ENCODE results near the gene ZNF141.
"Not testable (repeated sequence)": the region's sequence is repeated elsewhere in the genome, so short reads cannot be mapped to it uniquely, and the experiment has no call there.

Gene ZNF141

DNA sequence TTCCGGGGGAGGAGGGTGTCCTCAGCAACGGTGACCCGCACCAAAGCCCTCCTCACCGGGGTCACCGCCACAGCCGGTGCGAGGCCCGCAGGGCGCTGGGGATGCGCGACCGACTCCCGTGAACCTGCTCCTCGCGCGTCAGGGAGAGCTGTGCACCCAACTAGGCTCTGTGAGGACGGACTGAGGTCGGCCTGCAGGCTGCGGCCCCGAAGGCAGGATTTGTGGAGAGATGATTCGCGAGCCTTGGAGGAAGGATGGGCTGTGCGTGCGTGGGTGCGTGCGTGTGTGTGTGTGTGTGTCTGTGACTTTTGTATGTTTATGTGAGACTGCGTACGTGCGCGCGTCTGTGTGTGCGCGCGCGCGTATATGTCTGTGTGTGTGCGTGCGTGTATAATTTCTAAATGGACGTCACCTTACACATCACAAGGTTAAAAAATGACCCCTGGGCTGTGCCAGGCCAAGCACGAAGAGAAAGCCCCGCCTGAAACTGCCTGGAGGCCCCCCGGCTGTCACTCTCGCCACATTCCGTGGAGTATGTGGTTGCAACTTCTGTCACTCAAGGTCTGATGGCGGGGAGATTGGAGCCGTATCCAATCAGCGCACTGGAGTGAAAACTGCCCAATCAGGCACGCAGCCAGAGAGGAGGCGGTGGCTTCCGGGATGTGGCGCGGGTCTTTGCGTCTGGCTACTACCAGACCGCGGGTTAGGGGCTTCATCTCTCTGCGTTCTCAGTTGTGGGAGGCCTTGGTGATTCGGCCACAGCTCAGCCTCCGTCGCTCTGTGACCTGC, at the start of gene ZNF141:
ZNF141 (plus strand) TSS at position 672 of the 789 bp plus-strand sequence. CDS start 170 bp downstream, outside the sequence.
- peak; percentile 96 for DNase-seq

DNA sequence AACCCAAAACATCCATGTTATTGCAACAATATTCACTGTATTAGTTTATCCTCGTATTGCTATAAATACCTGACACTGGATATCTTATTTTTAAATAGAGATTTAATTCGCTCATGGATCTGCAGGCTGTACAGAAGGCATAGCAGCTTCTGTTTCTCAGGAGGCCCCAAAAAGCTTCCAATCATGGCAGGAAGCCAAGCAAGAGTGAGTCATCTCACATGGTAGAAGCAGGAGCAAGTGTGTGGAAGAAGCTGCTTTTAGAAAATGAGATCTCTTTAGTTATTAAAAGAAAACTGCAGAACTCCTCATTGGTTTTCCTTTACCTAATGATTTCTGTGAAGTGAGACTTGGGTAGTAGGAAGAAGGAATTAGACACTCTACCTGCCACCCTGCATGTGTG, 48.7 kb upstream of the ZNF141 start:
- DNase-seq: no peak

DNA sequence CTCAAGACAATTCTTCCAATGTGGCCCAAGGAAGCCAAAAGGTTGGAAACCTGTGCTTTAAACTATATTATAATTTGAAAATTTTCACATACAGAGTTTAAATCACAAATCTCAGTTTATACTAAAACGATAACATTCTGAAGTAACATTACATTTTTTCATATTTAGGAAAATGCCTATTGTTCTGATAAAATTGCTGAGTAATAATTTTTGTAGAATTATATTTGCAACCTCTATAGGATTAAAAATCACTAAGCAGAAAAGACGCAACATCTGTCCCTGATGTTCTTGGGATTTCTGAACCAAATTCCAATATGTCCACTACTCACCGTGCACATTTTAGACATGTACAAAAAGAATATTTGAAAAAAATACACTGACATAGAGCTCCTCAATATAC, 42.9 kb upstream of the ZNF141 start:
- DNase-seq: no peak

DNA sequence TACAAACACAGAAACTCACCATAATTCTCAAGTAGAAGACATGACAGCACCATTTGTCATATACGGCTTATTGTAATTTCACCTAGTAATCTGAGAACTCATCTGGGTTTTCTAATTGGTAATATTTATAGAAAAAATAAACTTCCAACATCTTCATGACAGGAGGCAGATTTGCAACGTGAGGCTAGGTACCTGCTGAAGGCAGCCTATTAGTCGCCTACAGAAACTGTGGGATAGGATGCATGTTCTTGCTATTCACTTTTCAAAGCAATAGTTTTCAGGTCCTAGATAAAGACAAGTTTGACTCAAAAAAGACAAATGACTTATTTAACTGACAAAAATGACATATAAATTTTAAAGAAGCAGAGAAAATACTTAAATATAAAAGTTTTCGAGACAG, 35.2 kb upstream of the ZNF141 start:
- DNase-seq: no peak

DNA sequence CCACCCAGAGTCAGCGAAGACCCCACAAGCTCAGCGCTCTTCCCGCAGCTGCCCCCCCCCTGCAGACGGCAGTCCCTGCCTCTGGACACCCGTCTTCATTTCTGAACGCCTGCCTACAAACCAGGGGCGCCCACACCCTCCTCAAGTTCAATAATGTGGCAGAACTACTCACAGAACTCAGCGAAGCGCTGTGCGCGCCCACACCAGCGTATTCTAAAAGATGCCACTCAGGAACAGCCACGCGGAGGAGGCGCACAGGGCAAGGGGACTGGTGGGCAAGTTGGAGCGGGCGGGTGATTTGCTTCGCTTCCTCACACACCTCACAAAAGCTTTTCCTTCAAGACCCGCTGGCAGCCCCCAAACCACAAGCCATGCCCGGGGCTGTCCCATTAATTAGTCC, 33.1 kb upstream of the ZNF141 start:
- DNase-seq: not testable (repeated sequence)

DNA sequence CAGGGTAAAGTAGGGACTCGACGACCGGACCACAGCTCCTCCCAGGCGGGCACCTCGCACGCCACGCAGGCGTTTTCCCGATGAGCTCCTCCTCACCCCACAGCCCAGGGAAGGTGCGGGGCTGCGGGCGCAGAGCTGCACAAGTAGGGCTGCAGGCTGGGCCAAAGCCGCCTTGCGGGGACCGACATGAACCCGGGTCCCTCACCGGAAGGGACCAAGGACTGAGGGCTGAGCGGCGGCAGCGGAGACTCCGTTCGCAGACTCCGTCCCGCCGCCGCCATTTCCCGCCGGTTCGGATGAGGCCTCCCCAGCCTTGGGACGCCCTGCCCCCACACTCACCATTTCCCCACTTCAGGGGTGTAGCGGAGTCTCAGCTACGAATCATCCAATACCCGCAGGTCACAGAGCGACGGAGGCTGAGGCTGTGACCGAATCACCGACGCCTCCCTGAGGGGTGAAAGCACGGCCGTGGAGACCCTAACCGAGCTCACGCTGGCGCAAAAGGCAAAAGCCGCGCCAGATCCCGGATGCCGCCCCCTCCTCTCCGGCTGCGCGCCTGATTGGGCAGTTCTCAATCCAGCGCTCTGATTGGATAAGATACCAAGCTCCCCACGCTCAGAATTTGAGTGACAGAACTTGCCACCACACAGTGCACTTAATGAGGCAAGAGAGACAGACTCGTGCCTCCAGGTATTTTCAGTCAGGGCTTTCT, 32.5 kb upstream of the ZNF141 start, which contains the start of gene ZNF732:
ZNF732 (minus strand) TSS at position 506 of the 712 bp plus-strand sequence; CDS start at position 342, 164 bp downstream.
- peak; percentile 81 for DNase-seq

DNA sequence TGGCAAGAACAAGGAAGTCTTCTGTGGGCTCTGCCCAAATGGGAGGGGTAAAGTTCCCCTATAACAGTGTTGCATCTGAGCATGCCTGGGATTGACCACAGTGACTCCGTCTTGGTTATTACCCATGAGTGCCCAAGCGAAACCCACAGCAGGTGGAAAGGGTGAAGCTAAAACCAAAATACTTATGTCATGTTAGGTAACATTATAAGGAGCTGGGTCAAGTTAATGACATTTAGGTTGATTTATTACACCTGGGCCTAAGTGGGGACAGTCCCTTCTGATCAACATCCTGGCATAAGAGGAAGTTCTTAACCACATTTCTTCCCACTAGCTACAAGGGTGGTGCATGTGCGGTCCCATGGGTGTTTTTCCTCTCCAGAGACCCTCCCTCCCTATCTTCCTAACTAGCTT, 31.1 kb upstream of the ZNF141 start:
- DNase-seq: no peak

DNA sequence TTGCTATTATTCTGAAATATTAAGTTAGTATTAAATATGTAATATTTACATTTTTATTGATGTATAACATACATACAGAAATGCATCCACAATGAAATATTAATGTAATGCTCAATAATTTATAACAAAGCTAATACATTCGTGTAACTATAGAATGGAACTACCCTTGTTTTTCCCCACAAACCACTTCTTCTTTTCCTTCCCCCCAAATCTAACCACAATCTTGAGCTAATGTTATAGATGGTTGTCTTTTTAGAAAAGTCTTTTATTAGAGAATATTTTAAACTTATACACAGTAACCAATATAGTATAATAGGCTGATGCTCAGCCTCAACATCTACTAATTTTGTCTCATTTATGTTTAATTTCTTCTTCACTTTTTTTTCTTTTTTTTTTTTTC, 27.8 kb upstream of the ZNF141 start:
- no peak for DNase-seq

DNA sequence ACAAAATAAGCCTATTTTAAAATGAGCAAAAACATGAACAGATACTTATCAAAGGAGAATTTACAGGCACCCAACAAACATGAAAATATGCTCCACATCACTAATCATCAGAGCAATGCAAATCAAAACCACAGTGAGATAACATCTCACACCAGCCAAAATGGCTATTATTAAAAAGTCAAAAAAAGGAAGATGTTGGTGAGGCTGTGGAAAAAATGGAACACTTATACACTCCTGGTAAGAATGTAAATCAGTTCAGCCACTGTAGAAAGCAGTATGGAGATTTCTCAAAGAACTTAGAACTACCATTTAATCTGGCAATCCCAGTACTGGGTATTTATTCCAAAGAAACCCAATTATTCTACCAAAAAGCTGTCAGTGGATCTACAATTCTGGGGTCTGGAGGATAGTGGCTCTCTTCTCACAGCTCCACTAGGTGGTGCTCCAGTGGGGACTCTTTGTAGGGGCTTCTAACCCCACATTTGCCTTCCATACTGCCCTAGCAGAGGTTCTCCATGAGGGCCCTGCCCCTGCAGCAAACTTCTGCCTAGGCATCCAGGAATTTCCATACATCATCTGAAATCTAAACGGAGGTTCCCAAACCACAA, 23.2 kb upstream of the ZNF141 start:
- DNase-seq: no peak

DNA sequence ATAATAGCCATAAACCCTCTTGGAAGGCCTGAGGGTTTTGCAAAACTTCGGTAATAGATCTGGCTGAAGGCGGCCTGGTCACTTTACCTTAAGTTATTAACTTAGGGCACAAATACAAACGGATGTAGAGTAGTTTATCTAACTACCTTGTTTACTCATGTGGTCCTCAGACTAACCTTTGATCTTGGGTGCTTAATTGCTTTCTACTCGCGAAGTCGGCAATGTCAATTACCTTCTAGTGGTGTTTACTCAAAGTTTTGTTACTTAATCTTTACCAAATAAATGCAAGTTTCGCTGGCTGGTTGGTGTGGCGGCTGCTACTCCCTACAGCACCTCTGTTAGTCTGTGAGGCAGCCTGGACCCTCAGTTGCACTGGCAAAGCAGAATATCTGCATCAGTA, 8.9 kb upstream of the ZNF141 start:
- no peak for DNase-seq

DNA sequence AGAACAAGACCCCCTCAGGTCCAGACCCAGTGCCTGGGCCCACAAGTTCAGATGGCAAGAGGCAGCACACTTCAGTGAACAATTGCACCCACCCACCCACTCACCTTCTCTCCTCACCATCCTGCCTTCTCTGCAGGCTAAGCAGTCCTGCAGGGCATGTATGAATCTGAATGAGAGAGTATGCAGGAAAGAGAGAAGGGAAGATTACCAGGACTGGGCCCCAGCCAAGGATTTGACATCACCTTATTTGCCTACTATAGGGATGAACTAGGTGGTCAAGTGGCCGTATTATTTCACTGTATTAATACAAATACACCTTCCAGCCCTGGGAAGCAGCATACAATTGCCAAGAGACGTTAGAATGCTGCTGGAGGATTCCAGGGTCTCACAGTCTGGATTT, 2.1 kb upstream of the ZNF141 start:
- DNase-seq: no peak

DNA sequence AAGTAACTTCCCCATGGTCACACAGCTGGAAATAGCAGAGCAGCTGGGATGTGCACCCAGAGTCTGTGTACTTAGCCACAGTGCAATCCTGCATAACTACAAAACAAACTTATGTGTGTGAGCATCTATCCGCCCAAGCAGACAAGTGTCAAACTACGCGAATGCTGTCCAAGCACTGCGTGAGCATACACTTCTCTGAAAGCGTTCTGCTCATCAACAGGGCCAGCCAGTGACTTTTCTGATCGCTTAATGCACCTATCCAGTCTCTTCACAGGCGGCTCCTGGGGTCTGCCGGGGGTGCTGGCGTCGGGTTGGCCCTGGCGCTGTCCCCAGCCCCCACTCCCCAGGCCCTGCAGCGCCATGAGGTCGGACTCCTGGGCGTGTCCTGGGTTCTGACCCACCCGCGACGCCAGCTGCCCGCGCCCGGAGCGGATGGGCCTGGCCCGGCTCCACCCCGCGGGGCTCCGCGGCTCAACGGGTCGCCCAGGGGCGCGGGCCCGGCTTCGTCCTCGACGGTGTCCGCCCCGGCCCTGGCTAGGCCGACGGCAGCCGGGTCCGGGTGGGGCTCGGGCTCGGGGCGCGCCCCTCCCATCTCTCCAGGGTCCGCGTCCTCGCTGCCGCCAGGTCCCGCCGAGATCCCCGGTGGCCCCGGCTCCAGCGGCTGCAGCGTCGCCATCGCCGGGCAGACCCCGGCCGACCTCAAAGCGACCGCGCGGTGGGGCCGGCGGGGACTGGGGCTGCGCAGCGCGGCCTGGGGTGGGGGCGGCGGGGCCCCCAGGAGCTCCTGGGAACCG, 1.3 kb upstream of the ZNF141 start:
- no peak for DNase-seq

DNA sequence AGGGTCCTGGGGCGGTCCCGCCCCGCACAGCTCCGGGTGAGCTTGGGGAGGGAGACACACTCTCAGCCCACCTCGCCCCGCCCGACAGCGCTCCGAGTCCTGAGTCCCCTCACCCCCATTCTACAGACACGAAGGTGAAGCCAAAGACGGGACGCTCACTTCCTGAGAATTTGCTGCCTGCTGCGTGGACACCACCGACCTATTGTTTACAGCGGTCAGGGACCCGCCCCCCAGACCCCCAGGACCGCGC, 796 bp upstream of the ZNF141 start:
- DNase-seq: no peak

DNA sequence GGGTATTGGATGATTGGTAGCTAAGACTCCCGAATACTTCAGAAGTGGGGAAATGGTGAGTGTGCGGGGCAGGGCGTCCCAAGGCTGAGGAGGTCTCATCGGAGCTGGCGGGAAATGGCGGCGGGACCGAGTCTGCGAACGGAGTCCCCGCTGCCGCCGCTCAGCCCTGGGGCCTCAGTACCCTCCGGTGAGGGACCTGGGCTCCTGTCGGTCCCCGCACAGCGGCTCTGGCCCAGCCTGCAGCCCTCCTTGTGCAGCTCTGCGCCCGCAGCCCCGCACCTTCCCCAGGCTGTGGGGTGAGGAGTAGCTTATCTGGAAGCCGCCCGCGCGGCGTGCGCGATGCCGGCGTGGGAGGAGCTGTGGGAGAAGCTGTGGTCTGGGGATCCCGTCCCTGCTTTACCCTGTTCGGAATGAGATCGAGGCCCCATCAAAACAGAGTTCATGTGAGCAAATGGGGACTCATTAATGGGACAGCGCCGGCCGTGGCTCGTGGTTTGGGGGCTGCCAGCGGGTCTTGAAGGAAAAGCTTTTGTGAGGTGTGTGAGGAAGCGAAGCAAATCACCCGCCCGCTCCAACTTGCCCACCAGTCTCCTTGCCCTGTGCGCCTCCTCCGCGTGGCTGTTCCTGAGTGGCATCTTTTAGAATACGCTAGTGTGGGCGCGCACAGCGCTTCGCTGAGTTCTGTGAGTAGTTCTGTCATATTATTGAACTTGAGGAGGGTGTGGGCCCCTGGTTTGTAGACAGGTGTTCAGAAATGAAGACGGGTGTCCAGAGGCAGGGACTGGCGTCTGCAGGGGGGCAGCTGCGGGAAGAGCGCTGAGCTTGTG, 531 bp downstream of the ZNF141 start:
- peak; percentile 66 for DNase-seq

DNA sequence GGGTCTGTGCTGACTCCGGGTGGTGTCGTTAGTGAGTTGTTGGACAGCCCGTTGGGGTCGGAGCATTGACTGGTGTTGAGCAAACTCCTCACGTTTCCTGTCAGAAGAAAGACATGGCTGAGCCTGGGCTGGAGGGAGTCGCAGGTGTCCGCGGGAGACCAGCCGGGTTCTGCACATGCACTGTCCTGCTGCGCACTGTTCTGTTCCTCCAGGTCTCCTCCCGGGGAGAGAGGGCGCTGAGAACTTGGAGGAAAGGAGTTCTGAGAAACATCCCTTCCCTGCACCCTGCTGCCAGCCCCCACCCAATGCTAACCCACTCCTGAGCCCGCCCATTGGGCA, 1.1 kb downstream of the ZNF141 start:
- DNase-seq: no peak

DNA sequence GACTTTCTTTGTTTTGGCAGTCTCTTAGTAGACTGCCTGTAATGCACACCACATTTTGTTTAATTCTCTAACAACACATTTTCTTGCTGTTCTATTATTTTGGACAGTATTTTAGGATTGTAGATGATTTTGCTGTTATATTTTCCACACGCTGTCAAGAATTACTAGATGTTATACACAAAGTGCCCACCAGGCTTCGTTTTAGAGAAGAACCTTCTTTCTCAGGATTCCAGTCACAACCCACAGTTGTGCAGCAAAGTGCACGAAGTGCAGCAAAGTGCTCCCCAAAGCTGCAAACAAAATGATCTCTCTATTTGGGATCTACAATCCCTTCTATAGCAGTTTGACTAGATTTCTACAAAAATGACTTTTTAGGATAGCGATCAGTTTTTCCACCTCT, 2.4 kb downstream of the ZNF141 start:
- DNase-seq: no peak

DNA sequence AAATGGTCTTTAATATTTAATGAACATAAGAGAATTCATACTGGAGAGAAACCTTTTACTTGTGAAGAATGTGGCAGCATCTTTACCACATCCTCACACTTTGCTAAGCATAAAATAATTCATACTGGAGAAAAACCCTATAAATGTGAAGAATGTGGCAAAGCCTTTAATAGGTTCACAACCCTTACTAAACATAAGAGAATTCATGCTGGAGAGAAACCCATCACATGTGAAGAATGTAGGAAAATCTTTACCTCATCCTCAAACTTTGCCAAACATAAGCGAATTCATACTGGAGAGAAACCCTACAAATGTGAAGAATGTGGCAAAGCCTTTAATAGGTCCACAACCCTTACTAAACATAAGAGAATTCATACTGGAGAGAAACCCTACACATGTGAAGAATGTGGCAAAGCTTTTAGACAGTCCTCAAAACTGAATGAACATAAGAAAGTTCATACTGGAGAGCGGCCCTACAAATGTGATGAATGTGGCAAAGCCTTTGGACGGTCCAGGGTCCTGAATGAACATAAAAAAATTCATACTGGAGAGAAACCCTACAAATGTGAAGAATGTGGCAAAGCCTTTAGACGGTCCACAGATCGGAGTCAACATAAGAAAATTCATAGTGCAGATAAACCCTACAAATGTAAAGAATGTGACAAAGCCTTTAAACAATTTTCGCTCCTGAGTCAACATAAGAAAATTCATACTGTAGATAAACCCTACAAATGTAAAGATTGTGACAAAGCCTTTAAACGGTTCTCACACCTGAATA, 35.6 kb downstream of the ZNF141 start:
- no peak for DNase-seq

DNA sequence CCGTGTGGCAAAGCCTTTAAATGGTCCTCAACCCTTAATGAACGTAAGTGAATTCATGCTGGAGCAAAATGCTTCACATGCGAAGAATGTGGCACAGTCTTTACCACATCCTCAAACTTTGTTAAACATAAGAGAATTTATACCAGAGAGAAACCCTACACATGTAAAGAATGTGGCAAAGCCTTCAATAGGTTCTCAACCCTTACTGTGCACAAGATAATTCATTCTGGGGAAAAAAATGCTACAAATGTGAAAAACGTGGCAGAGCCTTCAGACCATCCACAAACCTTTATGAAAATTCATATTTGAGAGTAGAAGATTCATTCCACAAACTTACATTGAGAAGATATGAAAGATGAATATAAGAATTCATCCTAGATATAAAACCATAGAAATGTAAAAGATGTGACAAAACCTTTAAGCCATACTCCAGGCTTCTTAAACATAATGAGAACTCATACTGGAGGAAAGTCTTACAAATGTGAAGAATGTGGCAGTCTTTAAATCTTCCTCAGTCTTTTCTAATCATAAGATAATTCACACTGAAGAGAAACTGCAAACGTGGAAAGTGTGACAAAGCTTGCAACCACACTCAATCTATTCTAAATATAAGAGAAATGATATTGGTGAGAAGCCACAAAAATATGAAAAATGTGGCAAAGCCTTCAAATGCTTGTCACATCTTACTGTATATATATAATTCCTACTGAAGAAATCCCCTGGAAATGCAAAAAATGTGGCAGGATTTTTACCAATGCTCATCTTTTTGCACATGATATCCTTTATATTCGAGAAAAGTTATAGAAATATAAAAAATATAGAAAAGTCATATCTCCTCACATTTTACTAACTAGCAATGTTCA, 36.9 kb downstream of the ZNF141 start:
- no peak for DNase-seq

DNA sequence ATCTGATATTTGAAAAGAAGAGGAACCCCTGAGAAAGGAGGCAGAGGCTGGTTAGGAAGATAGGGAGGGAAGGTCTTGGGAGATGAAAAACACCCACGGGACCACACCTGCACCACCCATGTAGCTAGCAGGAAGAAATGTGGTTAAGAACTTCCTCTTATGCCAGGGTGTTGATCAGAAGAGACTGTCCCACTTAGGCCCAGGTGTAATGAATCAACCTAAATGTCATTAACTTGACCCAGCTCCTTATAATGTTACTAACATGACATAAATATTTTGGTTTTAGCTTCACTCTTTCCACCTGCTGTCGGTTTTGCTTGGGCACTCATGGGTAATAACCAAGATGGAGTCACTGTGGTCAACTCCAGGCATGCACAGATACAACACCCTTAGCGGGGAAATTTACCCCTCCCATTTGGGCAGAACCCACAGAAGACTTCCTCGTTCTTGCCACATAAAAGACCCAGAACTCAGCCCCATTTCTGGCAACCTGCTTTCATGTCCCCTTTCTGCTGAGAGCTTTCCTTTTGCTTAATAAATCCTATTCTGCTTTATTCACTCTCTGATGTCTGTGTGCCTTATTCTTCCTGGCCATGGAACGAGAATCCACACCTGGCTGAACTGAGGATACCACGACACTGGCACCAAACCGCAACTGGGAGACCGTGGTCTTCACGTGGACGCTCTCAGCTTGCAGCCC, 46.8 kb downstream of the ZNF141 start:
- no peak for DNase-seq

All from T1000 (cell line).